Brain microvascular endothelial cell (primary cell): ENCODE data around the gene LGR4.

Experiments
- DNase-seq: peaks from one replicate; pipeline ENCODE4 v3.0.0-alpha.2; 2020
- H3K27ac ChIP-seq: fragments of 250-450 bp; sonication (Bioruptor Pico); 2 replicates; pipeline ENCODE4 v1.5.1; 2020; ENCODE audit warnings: mild to moderate bottlenecking, moderate library complexity
- H3K27me3 ChIP-seq: fragments of 250-450 bp; sonication (Bioruptor Pico); replicated peaks from 2 replicates; pipeline ENCODE4 v1.5.1; 2020; ENCODE audit warnings: mild to moderate bottlenecking
- H3K36me3 ChIP-seq: fragments of 250-450 bp; sonication (Bioruptor Pico); replicated peaks from 2 replicates; pipeline ENCODE4 v1.5.1; 2020; ENCODE audit warnings: mild to moderate bottlenecking
- H3K4me3 ChIP-seq: 2 replicates; pipeline ENCODE4 v1.5.1; 2011; ENCODE audit warnings: low read depth, mild to moderate bottlenecking, control low read depth, low read length, moderate library complexity
- in situ Hi-C: cut with HindIII; loops from 2 replicates; pipeline ENCODE4 v1.10.0; 2017; ENCODE audit warnings: low sequenced_read_pairs, low pct_ligation_motif_present
- TF ChIP-seq, protein P1 (sequence below): IDR thresholded peaks from 2 replicates; pipeline ENCODE4 v1.5.1; 2011; ENCODE audit warnings: low read depth, mild to moderate bottlenecking, moderate library complexity, low read length, control low read depth, inconsistent platforms; ENCODE audit errors: missing control alignments

LGR4 gene

DNA sequence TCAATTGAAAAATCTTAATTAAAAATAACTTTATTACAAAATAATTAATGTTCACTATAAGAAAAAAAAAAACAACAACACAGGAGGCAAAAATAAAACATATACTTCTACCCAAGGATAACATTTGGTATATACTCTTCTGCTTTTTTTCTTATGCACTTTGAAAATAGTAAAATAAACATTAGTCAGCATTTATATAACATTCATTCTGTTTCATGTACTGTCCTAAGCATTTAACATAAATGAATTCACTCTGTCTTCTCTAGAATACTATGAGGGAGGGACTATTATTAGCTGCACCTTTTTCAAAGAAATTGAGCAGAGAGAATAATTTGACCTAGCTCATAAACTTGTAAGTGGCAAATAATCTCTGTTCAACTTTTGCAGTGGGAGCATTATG, 61.3 kb downstream of the LGR4 start:
- Histone ChIP-seq H3K4me3 (no peak overlapping the region), H3K27me3 (no peaks in the 10 kb centered on the region), H3K36me3 (no peaks in the 10 kb centered on the region), H3K27ac (no peak overlapping the region)
- TF ChIP-seq, protein P1, sequence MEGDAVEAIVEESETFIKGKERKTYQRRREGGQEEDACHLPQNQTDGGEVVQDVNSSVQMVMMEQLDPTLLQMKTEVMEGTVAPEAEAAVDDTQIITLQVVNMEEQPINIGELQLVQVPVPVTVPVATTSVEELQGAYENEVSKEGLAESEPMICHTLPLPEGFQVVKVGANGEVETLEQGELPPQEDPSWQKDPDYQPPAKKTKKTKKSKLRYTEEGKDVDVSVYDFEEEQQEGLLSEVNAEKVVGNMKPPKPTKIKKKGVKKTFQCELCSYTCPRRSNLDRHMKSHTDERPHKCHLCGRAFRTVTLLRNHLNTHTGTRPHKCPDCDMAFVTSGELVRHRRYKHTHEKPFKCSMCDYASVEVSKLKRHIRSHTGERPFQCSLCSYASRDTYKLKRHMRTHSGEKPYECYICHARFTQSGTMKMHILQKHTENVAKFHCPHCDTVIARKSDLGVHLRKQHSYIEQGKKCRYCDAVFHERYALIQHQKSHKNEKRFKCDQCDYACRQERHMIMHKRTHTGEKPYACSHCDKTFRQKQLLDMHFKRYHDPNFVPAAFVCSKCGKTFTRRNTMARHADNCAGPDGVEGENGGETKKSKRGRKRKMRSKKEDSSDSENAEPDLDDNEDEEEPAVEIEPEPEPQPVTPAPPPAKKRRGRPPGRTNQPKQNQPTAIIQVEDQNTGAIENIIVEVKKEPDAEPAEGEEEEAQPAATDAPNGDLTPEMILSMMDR, result no peak
- DNase-seq, result no peak
- in situ Hi-C loops, result no loop called here

DNA sequence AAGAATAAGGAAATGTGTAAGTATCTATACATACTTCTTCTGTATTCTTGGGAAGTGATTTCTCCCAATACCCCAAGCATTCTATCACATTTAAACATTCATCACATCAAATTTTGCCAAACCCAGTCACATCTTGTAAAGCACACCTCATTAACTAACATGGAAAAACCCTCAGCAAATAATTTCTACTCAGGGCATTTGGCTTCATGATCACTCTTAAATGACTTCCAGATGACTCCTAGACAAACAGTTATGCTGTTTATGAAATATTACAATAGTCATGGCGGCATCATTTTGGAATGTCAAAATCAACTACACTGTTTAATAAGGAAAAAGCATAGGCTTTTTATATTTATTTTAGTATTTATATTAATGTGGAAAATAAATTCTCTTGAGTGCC, 62.3 kb downstream of the LGR4 start:
- in situ Hi-C loops, result no loop called here
- H3K4me3 ChIP-seq, result no peak overlapping the region

DNA sequence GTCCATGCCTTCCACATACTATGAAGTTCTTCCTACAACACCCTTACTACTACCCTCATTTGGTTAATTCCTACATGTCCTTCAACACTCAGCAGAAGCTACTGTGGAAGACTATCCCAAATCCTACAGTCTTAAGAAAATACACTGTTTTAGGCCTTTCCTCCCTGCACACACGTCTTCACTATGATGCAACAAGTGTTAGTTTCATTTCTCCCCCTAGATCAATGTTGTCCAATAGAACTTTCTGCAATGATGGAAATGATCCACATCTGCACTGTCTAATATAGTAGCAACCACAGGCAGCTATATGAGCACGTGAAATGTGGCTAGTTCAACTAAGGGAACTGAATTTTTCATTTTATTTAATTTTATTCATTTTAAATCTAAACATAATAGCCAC, 62.8 kb downstream of the LGR4 start:
- in situ Hi-C loops, result no loop called here
- TF ChIP-seq, protein P1, result no peak
- H3K27ac ChIP-seq, result no peak overlapping the region
- no peak overlapping the region for H3K4me3 ChIP-seq
- no peaks in the 10 kb centered on the region for H3K36me3 ChIP-seq
- no peaks in the 10 kb centered on the region for H3K27me3 ChIP-seq
- DNase-seq, result no peak

More for the DNA sequence above, 62.3 kb downstream of the LGR4 start:
- TF ChIP-seq, protein P1, result no peak
- Histone ChIP-seq H3K27me3 (no peaks in the 10 kb centered on the region), H3K36me3 (no peaks in the 10 kb centered on the region), H3K27ac (no peak overlapping the region)
- DNase-seq, result no peak

DNA sequence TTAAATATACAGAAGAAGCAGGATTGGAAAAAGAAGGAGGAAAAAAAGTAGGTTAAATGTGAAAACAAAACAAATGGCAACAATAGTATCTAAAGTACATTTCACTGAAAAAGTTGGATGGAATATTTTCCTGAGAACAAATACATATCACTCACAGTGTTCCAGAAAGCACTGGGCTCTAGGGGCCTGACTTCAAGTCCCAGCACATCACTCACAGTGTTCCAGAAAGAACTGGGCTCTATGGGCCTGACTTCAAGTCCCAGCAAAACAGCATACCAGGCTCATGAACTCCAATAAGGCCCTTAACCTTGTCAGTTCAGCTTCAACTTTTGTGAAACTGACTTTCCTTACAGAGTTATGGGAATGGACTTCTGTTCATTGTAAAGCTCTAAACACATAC, 63.5 kb downstream of the LGR4 start:
- in situ Hi-C loops, result no loop called here
- TF ChIP-seq, protein P1, result no peak
- Histone ChIP-seq H3K27ac (no peak overlapping the region), H3K4me3 (no peak overlapping the region), H3K36me3 (no peaks in the 10 kb centered on the region), H3K27me3 (no peaks in the 10 kb centered on the region)
- no peak for DNase-seq

DNA sequence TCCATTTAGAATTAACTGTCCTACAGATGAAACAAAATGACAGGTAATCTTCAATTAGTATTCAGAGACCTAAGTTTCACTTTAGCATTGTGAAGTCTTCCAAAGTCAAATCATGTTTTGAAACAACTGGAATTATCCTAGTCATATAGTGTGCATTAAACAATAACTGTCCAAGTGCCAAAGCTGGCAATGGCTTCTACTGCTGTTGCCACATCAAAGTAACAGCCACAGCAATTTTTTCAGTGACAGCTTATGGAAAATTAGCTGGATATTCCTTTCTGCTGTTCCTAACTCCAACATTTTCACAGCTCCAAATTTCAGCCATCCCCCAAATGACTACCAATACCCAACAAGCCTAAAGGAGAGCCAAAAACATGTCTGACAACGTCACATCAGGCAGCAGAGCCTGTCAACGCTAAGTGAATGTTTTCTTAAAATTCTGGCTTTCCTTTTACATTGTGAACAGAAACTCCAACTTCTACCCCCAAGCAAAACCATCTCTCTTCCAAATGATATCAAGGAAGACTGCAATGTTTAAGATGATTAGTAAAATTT, 64.3 kb downstream of the LGR4 start:
- DNase-seq, result no peak
- H3K27me3 ChIP-seq, result no peaks in the 10 kb centered on the region
- H3K36me3 ChIP-seq, result no peaks in the 10 kb centered on the region
- no peak overlapping the region for H3K27ac ChIP-seq
- in situ Hi-C loops, result no loop called here
- H3K4me3 ChIP-seq, result no peak overlapping the region
- TF ChIP-seq, protein P1, result no peak

DNA sequence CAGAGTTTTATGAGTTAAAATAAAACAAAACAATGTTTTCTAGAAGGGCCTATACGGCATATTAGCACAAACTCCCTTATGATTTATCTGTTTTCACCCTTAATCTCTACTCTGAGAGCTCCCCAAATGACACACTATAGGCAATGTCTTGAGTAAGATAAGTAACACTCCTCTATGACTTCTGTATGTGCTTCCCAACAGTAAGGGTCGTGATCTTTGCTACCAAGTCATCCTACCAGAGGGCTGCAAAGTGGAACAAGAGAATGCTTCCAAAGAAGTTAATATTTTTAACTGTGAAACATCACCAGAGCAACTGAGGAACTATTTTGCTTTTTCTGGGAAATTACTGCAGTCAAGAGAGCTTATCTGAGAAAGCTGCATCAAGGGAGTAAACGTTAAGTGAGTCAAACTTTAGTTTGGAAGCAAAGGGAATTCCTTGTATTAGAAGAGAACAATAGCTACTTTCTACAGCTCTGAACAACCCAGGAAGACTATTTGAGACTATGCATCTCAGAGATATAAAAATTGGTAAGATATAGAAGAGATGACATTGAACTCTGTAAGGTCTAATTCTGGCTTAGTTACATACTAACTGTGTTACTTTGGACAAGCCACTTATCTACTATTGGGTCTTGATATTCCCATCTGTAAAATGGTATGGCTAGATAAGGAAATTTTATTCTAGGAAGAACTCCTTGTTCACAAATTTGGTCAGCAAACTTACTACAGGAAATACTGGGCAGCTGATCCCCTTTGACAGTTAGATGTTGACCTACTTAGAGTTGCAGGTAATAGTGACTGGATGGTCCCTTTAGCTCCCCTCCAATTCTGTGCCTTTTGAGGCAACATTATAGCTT, 65.9 kb downstream of the LGR4 start:
- in situ Hi-C loops, result no loop called here
- no peak overlapping the region for H3K27ac ChIP-seq
- TF ChIP-seq, protein P1, result no peak
- H3K36me3 ChIP-seq, result no peaks in the 10 kb centered on the region
- H3K27me3 ChIP-seq, result no peaks in the 10 kb centered on the region
- no peak overlapping the region for H3K4me3 ChIP-seq
- no peak for DNase-seq
